Inferior parietal cortex (tissue), 1 donor: ENCODE measurements around the gene HYAL2.
A peak's percentile ranks its signal among the peaks of the same experiment; 100 is the strongest.
"Not testable (repeated sequence)": the region's sequence is repeated elsewhere in the genome, so short reads cannot be mapped to it uniquely, and the experiment has no call there.

ENCODE experiments used
- DNase-seq: peaks from one replicate; pipeline ENCODE4 v3.0.0-alpha.2; 2016; ENCODE audit errors: extremely low spot score

Gene HYAL2

GRCh38 chr3:50312041-50312440, 10.5 kb downstream of the HYAL2 start:
- not testable (repeated sequence) for DNase-seq

GRCh38 chr3:50304601-50305000, 17.9 kb downstream of the HYAL2 start:
- DNase-seq = no peak

DNA sequence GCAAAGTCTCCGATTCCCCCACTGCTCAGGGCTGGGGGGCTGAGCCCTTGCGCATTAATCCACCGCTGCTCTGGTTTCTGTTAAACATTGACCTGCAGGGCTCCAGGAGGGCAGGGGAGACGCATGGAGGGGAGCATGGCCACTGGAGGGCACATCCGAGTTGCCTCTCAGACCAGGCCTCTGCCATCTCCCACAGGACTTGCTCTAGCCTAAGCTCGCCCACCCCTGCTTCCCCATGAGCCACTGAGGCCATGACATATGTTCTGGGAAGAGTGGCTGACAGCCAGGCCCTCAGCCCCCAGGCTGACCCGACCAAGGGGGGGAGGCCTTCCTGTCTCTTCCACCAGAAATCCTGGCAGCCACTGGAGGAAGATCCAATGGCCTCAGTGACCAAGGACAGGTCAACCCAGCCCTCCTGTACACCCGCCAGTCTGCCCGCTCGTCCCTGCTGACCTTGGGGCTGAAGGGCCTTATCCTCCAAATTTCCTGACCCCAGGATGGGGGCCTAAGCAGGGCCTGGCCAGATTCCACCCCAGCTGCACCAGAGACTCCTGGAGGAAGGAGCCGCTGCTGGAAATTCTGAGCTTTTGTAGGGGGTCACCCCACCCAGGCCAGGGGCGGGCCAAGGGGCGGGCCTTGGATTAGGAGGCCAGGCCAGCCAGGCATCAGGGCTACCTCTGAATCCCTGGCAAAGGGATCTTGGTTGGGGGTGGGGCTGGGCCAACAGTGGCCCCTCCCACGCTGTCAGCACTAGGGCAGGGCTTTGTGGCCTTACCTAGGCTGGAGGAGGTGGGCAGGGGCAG, 19.3 kb downstream of the HYAL2 start, which contains the start of gene HYAL1:
Gene HYAL1, minus strand, starts transcription at position 562 of the 803 bp plus-strand sequence. CDS start 618 bp downstream, outside the sequence.
- DNase-seq = no peak

DNA sequence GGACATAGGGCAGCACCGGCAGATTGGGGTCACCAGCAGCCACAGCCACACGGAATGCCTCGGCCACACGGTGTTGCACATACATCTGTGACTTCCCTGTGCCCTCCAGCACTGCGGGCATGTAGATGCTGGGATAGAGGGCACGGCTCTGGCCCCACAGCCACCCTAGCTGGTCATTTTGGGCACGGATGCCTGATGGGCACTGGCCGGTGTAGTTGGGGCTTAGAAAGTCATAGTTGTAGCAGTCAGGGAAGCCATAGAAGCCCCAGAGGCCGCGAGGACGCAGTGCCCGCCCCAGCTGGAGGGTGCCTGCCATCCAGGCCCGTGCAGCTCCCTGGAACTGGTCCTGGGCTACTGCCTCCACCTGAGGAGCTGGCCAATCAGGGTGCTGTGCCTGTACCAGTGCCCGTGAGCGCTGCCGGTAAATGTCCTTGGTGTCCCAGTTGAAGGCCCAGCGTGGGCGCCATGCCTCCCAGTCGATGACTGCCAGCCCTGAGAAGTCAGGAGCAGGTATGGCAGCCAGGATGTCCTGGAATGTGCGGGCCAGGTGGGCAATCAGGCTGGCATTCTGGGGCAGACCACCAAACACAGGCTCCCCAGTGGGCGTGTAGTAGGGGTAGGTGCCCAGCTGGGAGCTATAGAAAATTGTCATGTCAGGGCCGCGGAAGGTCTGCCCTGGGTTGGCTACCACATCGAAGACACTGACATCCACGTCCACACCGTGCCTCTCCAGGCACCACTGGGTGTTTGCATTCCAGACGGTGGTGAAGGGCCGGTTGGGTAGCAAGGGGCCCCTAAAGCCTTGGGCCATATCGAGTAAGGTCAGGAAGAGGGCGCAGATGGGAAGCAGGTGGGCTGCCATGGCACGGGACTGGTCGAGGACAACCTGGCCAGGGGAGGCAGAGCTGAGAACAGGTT, 20.2 kb downstream of the HYAL2 start:
- no peak for DNase-seq

- no peak for DNase-seq
These were observed 21.8 kb downstream of the HYAL2 start for GRCh38 chr3:50300681-50301254.

GRCh38 chr3:50299929-50300680, 22.4 kb downstream of the HYAL2 start:
- peak; percentile 73 for DNase-seq

- no peak for DNase-seq
These were observed 23.0 kb downstream of the HYAL2 start for GRCh38 chr3:50299638-50299928.

DNA sequence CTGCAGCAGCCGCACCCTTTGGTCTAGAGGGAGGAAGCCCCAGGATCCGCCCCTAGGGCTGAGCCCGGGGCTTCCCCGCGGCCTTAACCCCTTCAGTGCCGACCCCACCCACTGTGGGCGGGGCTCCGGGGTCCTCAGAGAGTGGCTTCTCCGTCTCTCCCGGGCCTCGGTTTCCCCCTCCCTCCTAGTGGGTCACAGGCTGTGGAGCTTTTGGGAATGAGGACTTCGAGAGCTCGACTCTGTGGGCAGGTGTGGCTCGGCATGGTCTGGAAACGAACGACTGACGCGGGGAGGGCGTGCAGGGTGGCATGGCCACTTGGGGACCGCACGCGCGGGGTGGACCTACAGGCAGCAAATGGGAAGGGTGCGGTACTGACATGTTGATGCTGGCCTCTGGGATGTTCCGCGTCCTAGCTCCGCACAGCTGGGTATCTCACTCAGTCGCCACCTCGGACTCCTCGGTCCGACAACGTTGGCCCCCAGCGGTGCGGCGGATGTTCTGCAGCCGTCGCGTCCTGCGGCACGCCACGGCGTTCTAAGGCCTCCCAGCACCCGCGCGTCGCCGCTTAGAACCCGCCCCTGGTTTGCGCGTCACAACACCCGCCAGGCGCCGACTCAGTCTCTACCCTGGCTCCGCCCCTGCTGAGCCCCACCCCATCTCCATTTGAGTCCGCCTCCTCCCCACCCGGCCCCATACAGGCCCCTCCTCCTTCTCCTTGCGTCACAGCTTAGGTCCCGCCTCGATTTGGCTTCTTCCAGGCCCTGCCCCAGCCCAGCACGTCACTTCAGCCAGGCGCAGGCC, 23.5 kb downstream of the HYAL2 start, which contains the start of the genes HYAL3 and NAA80:
Gene HYAL3, minus strand, starts transcription at position 570 of the 802 bp plus-strand sequence. CDS start 3,803 bp downstream, outside the sequence.
Gene NAA80, minus strand, starts transcription at position 570 of the 802 bp plus-strand sequence. CDS start 1,942 bp downstream, outside the sequence.
- peak; percentile 96 for DNase-seq

GRCh38 chr3:50297896-50298725, 24.4 kb downstream of the HYAL2 start:
- no peak for DNase-seq

DNA sequence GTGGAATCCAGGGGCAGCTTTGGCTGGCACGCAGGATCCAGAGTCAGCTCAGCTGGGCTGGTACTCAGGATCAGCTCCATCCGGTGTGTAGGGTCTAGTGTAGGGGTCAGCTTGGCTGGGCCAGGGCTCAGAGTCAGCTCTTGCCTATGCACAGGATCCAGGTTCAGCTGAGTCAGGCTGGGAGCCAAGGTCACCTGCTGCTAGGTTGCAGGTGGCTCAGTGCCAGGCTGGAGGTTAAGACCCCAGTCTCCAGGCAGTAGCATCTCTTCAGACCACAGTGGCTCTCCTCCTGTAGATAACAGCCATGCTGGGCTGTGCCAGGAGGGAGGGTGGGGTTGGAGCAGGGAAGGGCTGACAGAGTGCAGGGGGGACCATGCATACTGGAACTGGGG, 25.2 kb downstream of the HYAL2 start:
- no peak for DNase-seq

DNA sequence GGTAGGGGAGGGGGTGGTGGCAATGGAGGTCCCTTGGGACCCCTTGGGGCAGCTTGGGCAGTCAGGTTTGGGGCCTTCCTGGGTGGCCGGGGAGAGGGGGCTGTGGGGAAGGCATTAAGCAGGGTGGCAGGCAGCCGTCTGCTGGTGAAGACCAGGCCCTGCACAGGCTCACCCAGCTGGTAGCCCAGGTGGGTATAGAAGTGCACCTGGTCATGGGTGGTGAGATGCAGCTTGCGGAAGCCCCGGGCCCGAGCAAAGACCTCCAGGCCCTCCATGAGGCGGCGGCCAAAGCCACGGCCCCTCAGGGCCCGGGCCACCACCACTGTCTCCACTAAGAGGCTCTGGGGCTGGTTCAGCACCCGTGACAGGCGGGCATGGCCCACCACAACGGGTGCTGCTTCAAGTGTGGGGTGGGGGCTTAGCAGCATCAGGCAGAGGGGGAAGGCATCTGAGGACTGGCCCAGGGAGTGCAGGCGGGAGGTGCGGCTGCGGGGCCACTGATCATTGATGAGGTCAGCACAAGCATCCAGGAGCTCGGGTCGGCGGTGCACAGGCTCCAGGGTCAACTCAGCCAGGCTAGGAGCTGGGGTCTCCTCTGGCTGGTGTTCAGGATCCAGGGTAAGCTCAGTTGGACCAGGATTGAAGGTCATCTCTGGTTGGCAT, 25.7 kb downstream of the HYAL2 start:
- no peak for DNase-seq

DNA sequence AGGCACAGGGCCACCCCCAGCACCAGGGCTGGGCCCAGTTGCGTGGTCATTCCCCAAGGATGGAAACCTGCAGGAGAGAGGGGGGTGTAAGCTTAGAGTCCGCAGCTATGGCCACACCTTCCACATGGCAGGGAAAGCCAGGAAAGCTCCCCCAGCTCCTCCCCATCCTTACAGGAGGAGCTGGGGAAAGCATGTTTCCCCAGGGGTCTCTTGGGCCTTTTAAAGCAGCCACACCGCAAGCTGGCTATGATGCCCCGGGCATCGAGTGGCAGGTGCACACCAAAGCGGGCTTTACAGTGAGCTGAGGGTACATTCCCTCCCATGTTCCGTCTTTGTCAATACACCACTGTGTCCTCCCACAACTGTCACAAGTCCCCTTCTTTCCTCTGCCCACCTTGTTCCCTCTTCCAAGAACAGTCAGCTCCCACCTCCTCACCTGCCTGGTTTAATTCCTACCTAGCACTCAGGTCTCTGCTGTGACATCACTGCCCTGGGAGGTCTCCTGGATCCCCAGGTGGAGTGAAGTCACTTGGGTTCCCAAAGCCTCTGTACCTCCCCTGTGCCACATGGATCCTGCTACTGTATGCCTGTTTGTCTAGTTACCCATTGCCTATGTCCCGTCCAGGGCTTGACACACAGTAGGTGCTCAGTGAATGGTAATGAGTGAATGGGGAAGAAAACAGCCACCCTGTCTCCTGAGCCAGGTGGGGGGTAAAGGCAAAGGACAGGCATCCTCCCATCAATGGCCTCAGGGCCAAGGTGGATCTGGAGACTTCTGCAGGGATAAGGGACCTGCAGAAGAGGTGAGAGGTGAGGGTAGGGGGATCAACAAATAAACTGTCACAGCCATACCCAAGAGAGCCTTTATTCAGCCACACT, 26.8 kb downstream of the HYAL2 start:
- no peak for DNase-seq

GRCh38 chr3:50294492-50295403, 27.8 kb downstream of the HYAL2 start:
- no peak for DNase-seq

DNA sequence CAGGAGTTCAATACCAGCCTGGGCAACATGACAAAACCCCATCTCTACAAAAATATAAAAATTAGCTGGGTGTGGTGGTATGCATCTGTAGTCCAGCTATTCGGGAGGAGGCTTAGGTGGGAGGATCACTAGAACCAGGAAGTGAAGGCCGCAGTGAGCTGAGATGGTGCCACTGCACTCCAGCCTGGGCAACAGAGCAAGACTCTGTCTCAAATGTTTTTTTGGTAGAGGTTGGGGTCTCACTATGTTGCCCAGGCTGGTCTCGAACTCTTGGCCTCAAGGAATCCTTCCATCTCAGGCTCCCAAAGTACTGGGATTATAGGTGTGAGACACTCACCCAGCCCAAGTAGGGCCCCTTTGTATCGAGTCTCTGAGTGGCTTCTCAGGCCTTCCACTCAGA, 28.5 kb downstream of the HYAL2 start:
- DNase-seq = no peak

- DNase-seq = no peak
These were observed 29.3 kb downstream of the HYAL2 start for GRCh38 chr3:50293079-50293801.
